Trophoblast cell (in vitro differentiated cells and primary cell): ENCODE data around the gene CCDC154.

Experiments used
- DNase-seq, 2 donors: peaks; one replicate each; pipeline ENCODE4 v3.0.0-alpha.2; 2016
- H2AFZ ChIP-seq: 2 replicates; pipeline ENCODE4 v1.6.1; 2013; ENCODE audit warnings: low read length, moderate library complexity, mild to moderate bottlenecking; ENCODE audit not compliant: insufficient read depth, poor library complexity
- H2AK5ac ChIP-seq: 2 replicates; pipeline ENCODE4 v1.6.1; 2013; ENCODE audit warnings: mild to moderate bottlenecking, low read length
- H2BK120ac ChIP-seq: 2 replicates; pipeline ENCODE4 v1.6.1; 2013; ENCODE audit warnings: low read length, mild to moderate bottlenecking, moderate library complexity; ENCODE audit not compliant: insufficient read depth, poor library complexity
- H2BK12ac ChIP-seq: 2 replicates; pipeline ENCODE4 v1.6.1; 2013; ENCODE audit warnings: mild to moderate bottlenecking, low read length, moderate library complexity
- H2BK5ac ChIP-seq: 2 replicates; pipeline ENCODE4 v1.6.1; 2013; ENCODE audit warnings: low read length, low read depth, moderate library complexity, mild to moderate bottlenecking; ENCODE audit not compliant: poor library complexity
- H3K14ac ChIP-seq: 2 replicates; pipeline ENCODE4 v1.6.1; 2013; ENCODE audit warnings: mild to moderate bottlenecking, low read length
- H3K18ac ChIP-seq: 2 replicates; pipeline ENCODE4 v1.6.1; 2013; ENCODE audit warnings: mild to moderate bottlenecking, low read length
- H3K23ac ChIP-seq: 2 replicates; pipeline ENCODE4 v1.6.1; 2013; ENCODE audit warnings: low read length
- H3K27ac ChIP-seq: 2 replicates; pipeline ENCODE4 v1.5.1; 2013; ENCODE audit warnings: low read depth, mild to moderate bottlenecking, inconsistent platforms, low read length, moderate library complexity
- H3K27me3 ChIP-seq: 2 replicates; pipeline ENCODE4 v1.6.1; 2013; ENCODE audit warnings: inconsistent platforms, mild to moderate bottlenecking, low read length, moderate library complexity; ENCODE audit not compliant: insufficient read depth
- H3K36me3 ChIP-seq, 2 experiments: 1 replicate in 1 of 2; 2 replicates in 1 of 2; pipeline ENCODE4 v1.6.1; 2013; ENCODE audit warnings: low read length in 2 of 2, mild to moderate bottlenecking in 2 of 2, moderate library complexity in 1 of 2; ENCODE audit not compliant: insufficient read depth in 2 of 2, control insufficient read depth in 1 of 2
- H3K4ac ChIP-seq: 2 replicates; pipeline ENCODE4 v1.6.1; 2013; ENCODE audit warnings: low read depth, mild to moderate bottlenecking, low read length, moderate library complexity
- H3K4me1 ChIP-seq, 2 experiments: 1 replicate in 1 of 2; 2 replicates in 1 of 2; pipeline ENCODE4 v1.6.1; 2013; ENCODE audit warnings: low read length in 2 of 2, mild to moderate bottlenecking in 2 of 2, moderate library complexity in 1 of 2; ENCODE audit not compliant: insufficient read depth in 2 of 2, control insufficient read depth in 1 of 2
- H3K4me2 ChIP-seq: 2 replicates; pipeline ENCODE4 v1.6.1; 2013; ENCODE audit warnings: inconsistent platforms, mild to moderate bottlenecking, low read length, moderate library complexity
- H3K4me3 ChIP-seq: 2 replicates; pipeline ENCODE4 v1.5.1; 2013; ENCODE audit warnings: mild to moderate bottlenecking, low read depth, low read length, inconsistent platforms
- H3K79me1 ChIP-seq: one replicate; pipeline ENCODE4 v1.6.1; 2013; ENCODE audit warnings: low read length
- H3K79me2 ChIP-seq: 2 replicates; pipeline ENCODE4 v1.6.1; 2013; ENCODE audit warnings: low read length, mild to moderate bottlenecking; ENCODE audit not compliant: control insufficient read depth, insufficient read depth, poor library complexity
- H3K9ac ChIP-seq: 2 replicates; pipeline ENCODE4 v1.6.1; 2013; ENCODE audit warnings: mild to moderate bottlenecking, low read length
- H3K9me3 ChIP-seq: 2 replicates; pipeline ENCODE4 v1.6.1; 2013; ENCODE audit warnings: low read depth, mild to moderate bottlenecking, control low read depth, inconsistent platforms, low read length; ENCODE audit not compliant: insufficient read depth
- H4K12ac ChIP-seq: 2 replicates; pipeline ENCODE4 v1.6.1; 2013; ENCODE audit warnings: low read depth, mild to moderate bottlenecking, low read length, moderate library complexity
- H4K8ac ChIP-seq: 2 replicates; pipeline ENCODE4 v1.6.1; 2013; ENCODE audit warnings: low read depth, mild to moderate bottlenecking, low read length, moderate library complexity
- H4K91ac ChIP-seq: one replicate; pipeline ENCODE4 v1.6.1; 2013; ENCODE audit warnings: low read depth, mild to moderate bottlenecking, low read length, moderate library complexity
- WGBS: extraction: QIAGEN DNeasy Blood & Tissue Kit; methylation state at CpG from one replicate; pipeline ENCODE4 v1.1.7; 2013; ENCODE audit warnings: missing lambda C conversion rate; ENCODE audit not compliant: insufficient read length, insufficient coverage; ENCODE audit errors: extremely low coverage; 5-methylcytosine and 5-hydroxymethylcytosine counted together

Gene CCDC154

DNA sequence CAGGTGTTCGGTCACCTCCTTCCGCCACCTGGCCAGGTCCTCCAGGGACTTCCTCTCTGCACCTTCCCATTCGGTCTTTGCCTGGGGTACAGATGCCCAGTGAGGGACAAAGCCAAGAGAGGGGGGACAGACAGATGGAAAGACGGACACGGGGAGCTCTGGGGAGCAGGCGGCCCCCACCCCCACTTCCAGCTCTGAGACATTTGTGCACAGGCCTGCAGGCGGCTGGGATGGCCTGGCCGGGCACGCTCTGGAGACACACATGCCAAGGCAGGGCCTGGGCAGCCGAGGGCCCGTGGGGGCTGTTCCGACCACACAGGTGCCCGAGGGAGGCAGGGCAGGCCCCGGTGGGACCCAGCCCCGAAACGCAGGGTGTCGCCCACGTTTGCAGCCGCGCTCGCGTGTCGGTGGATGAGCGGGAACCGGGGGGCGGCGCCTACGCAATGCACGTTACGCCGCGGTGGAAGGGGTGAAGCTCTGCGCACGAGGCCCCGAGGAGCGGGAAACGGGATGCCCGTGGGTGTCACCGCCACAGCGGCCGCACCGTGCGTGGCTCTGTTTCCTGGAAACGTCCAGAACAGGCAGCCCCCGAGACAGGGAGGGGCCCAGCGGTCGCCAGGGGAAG is 7.5 kb downstream of the CCDC154 start:
- no peak overlapping the region for H2AK5ac ChIP-seq
- WGBS, result no CpG with 5 or more reads among the region's 47 CpGs

DNA sequence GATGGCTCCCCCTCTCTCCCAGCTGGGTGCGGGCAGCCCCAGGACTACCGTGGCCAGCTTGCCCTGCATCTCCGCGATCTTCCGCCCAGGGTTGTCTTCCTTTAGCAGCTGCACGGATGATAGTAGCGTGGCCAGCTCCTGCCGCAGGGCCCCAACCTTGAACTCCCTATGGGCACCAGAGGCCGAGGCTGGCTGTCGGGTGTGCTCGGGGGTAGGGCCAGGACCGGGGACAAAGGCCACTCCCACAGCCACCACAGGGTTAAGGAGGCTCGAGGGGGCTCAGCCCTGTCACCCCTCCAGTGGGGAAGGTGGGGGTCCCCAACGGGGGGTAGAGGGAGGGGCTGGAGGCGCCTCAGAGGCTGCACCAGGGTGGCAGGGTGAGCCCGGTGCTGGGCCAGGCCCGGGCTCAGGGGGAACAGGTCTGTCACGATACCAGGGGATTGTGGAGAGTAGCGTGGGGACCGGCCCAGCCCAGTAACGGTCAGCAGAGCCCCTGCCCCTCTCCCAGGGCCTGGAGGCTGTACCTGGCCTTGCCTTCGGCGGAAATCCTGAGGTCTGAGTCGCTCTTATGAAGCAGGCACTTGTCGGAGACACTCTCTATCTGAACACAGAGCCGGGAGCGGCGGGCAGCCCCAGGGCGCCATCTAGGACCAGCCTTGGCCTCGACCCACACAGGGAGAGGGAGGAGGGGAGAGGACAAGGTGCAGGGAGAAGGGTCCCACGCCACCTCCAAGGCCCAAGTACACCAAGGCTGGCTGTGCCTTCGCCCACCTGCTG is 8.2 kb downstream of the CCDC154 start:
- Histone ChIP-seq H4K8ac (no peak overlapping the region), H3K79me2 (no peaks in the 10 kb centered on the region), H3K4me3 (no peak overlapping the region), H3K27me3 (no peaks in the 10 kb centered on the region), H2BK5ac (no peak overlapping the region), H3K4ac (no peak overlapping the region), H3K18ac (no peak overlapping the region), H2AFZ (no peak overlapping the region), H4K12ac (peak overlapping the region; percentile 9), H3K9me3 (peaks cover 4% of the 10 kb centered on the region), H4K91ac (no peak overlapping the region), H3K27ac (no peak overlapping the region), H2BK12ac (no peak overlapping the region), H3K79me1 (no peaks in the 10 kb centered on the region), H2BK120ac (no peak overlapping the region), H3K4me1 (no peaks in the 10 kb centered on the region), H3K36me3 (no peaks in the 10 kb centered on the region), H3K9ac (no peak overlapping the region), H3K14ac (no peak overlapping the region), H2AK5ac (no peak overlapping the region), H3K23ac (no peak overlapping the region), H3K4me2 (no peak overlapping the region)
- peak in 1 of 2 donors; percentile 23 for DNase-seq
- WGBS, result no CpG with 5 or more reads among the region's 32 CpGs

More for the DNA sequence above, 7.5 kb downstream of the CCDC154 start:
- H3K79me2 ChIP-seq, result no peaks in the 10 kb centered on the region
- no peak overlapping the region for H2BK5ac ChIP-seq
- H3K14ac ChIP-seq, result no peak overlapping the region
- no peaks in the 10 kb centered on the region for H3K4me1 ChIP-seq
- no peak overlapping the region for H4K8ac ChIP-seq
- no peaks in the 10 kb centered on the region for H3K79me1 ChIP-seq
- H3K18ac ChIP-seq, result no peak overlapping the region
- no peak overlapping the region for H3K27ac ChIP-seq
- no peak overlapping the region for H2BK120ac ChIP-seq
- H3K4me2 ChIP-seq, result no peak overlapping the region
- H3K4ac ChIP-seq, result no peak overlapping the region
- H3K9me3 ChIP-seq, result peaks cover 4% of the 10 kb centered on the region
- no peak overlapping the region for H3K4me3 ChIP-seq
- H3K36me3 ChIP-seq, result no peaks in the 10 kb centered on the region
- no peak overlapping the region for H3K9ac ChIP-seq
- no peak overlapping the region for H2AFZ ChIP-seq
- no peak overlapping the region for H3K23ac ChIP-seq
- no peak for DNase-seq
- no peak overlapping the region for H2BK12ac ChIP-seq
- no peaks in the 10 kb centered on the region for H3K27me3 ChIP-seq
- H4K91ac ChIP-seq, result no peak overlapping the region
- H4K12ac ChIP-seq, result no peak overlapping the region

DNA sequence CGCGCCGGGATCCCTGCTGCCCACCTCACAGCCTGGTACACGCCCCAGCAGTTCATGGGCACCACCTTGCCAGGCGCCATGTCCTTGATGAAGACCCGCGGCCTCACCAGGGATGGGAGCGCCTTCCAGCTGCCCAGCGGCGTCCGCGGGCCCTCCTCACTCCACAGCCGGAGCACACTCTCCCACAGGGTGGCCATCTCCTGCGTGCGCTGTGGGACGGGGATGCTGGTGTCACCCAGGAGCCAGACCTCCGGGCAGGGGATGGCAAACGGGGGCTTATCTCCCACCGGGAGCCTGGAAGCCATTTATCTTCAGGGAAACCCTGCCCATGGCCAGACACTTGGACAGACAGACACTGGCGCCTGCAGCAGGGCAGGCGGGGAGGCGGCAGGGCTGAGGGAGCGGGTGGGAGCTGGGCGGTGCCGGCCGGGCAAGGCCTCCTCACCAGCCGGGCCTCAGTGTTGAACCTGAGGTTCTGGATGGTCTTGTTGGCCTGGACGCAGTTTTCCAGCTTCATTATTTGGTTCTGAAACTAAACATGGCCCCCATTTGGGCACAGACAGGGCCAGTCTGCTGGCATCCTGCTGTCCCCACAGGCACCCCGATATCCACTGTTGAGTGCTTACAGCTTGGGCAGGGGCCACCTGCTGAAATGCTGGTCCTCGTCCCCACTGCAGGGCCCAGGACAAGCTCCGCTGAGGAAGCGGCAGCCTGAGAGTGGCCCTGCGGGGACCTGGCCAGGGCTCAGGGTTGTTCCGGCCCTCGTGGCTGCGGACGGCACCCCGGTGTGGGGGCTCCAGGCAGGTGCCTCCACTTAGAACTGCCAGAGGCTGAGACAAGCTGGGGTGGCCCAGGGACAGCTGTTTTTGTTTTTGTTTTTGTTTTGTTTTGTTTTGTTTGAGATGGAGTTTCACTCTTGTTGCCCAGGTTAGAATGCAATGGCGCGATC is 9.4 kb downstream of the CCDC154 start:
- H3K79me2 ChIP-seq, result no peaks in the 10 kb centered on the region
- DNase-seq, result no peak
- no peak overlapping the region for H3K18ac ChIP-seq
- no peaks in the 10 kb centered on the region for H3K79me1 ChIP-seq
- no peak overlapping the region for H3K14ac ChIP-seq
- no peak overlapping the region for H3K4ac ChIP-seq
- no peaks in the 10 kb centered on the region for H3K27me3 ChIP-seq
- H2AFZ ChIP-seq, result no peak overlapping the region
- H2AK5ac ChIP-seq, result no peak overlapping the region
- H3K9me3 ChIP-seq, result peaks cover 4% of the 10 kb centered on the region
- no peaks in the 10 kb centered on the region for H3K36me3 ChIP-seq
- H2BK5ac ChIP-seq, result no peak overlapping the region
- H4K12ac ChIP-seq, result peak overlapping the region; percentile 13
- no peak overlapping the region for H4K91ac ChIP-seq
- H3K4me3 ChIP-seq, result no peak overlapping the region
- H4K8ac ChIP-seq, result no peak overlapping the region
- H2BK120ac ChIP-seq, result no peak overlapping the region
- no peaks in the 10 kb centered on the region for H3K4me1 ChIP-seq
- H3K4me2 ChIP-seq, result no peak overlapping the region
- H3K23ac ChIP-seq, result no peak overlapping the region
- H3K9ac ChIP-seq, result no peak overlapping the region
- no CpG with 5 or more reads among the region's 40 CpGs for WGBS
- no peak overlapping the region for H3K27ac ChIP-seq
- no peak overlapping the region for H2BK12ac ChIP-seq

DNA sequence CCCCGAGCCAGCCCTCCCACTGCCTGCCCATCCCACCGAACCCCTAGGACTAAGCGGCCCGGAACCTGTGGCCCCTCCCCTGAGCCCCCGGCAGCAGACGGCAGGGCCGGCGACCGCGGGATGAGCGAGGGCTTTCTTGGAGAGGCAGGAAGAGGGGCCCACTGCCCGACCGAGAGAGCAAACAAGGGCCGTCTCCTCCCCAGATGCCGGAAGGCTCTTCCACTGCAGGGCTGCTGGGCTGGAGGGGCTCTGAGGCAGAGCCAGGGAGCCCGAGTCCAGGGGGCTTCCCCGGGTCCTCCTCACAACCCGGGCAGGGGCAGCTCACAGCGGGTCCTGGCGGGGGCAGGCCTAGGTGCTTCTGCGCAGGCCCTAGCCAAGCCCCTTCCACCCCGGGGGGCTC is 10.6 kb downstream of the CCDC154 start:
- Histone ChIP-seq H2AFZ (no peak overlapping the region), H3K9ac (no peak overlapping the region), H3K18ac (no peak overlapping the region), H3K4me2 (no peak overlapping the region), H3K4ac (no peak overlapping the region), H3K14ac (no peak overlapping the region), H3K4me1 (no peaks in the 10 kb centered on the region), H3K27me3 (no peaks in the 10 kb centered on the region), H4K8ac (no peak overlapping the region), H3K9me3 (peaks cover 4% of the 10 kb centered on the region), H2BK12ac (no peak overlapping the region), H2AK5ac (no peak overlapping the region), H2BK120ac (no peak overlapping the region), H3K27ac (no peak overlapping the region), H3K79me2 (no peaks in the 10 kb centered on the region), H4K12ac (no peak overlapping the region), H4K91ac (no peak overlapping the region), H3K36me3 (no peaks in the 10 kb centered on the region), H3K4me3 (no peak overlapping the region), H3K79me1 (no peaks in the 10 kb centered on the region), H3K23ac (no peak overlapping the region), H2BK5ac (no peak overlapping the region)
- no peak for DNase-seq
- no CpG with 5 or more reads among the region's 22 CpGs for WGBS
